Smooth muscle cell (in vitro differentiated cells): ENCODE data around the gene AHDC1. TPM values are rescaled to one million over a fixed set of nuclear protein-coding genes. Genes with fewer than 3 reads are reported as not detected.

Experiments used
- DNase-seq: peaks from one replicate; lab custom pipeline; 2025; ENCODE audit not compliant: unreplicated experiment; lab: John Stamatoyannopoulos, UW
- H2AFZ ChIP-seq: fragments of 200-600 bp; sonication (generic); 2 replicates; pipeline ENCODE4 v1.6.0; 2016; ENCODE audit warnings: antibody characterized with exemption, low read depth, mild to moderate bottlenecking
- H3F3A ChIP-seq: fragments of 200-600 bp; sonication (generic); 2 replicates; pipeline ENCODE4 v1.6.0; 2017; ENCODE audit warnings: antibody characterized with exemption, low read depth
- H3K27ac ChIP-seq: fragments of 200-600 bp; sonication (generic); 2 replicates; pipeline ENCODE4 v1.5.1; 2016; ENCODE audit warnings: low read depth, mild to moderate bottlenecking
- H3K27me3 ChIP-seq: fragments of 200-600 bp; sonication (generic); 2 replicates; pipeline ENCODE4 v1.6.1; 2016; ENCODE audit warnings: low read depth, mild to moderate bottlenecking
- H3K36me3 ChIP-seq: fragments of 200-600 bp; sonication (generic); 2 replicates; pipeline ENCODE4 v1.5.1; 2016; ENCODE audit warnings: low read depth
- H3K4me1 ChIP-seq: fragments of 200-600 bp; sonication (generic); 2 replicates; pipeline ENCODE4 v1.5.1; 2016; ENCODE audit warnings: low read depth
- H3K4me2 ChIP-seq: fragments of 200-600 bp; sonication (generic); 2 replicates; pipeline ENCODE4 v1.6.0; 2016; ENCODE audit warnings: mild to moderate bottlenecking
- H3K4me3 ChIP-seq: fragments of 200-600 bp; sonication (generic); 2 replicates; pipeline ENCODE4 v1.5.1; 2016; ENCODE audit warnings: mild to moderate bottlenecking
- H3K79me2 ChIP-seq: fragments of 200-600 bp; sonication (generic); 2 replicates; pipeline ENCODE4 v1.6.0; 2016; ENCODE audit warnings: low read depth, mild to moderate bottlenecking
- H3K9ac ChIP-seq: fragments of 200-600 bp; sonication (generic); 2 replicates; pipeline ENCODE4 v1.6.0; 2016; ENCODE audit warnings: low read depth
- H3K9me3 ChIP-seq: fragments of 200-600 bp; sonication (generic); replicated peaks from 2 replicates; pipeline ENCODE4 v1.5.1; 2016; ENCODE audit warnings: low read depth
- H4K20me1 ChIP-seq: fragments of 200-600 bp; sonication (generic); 2 replicates; pipeline ENCODE4 v1.6.0; 2016; ENCODE audit warnings: low read depth
- CTCF ChIP-seq: fragments of 200-600 bp; sonication (generic); IDR thresholded peaks from 2 replicates; pipeline ENCODE4 v1.5.1; 2017; ENCODE audit warnings: borderline replicate concordance, mild to moderate bottlenecking, antibody characterized with exemption; ENCODE audit not compliant: insufficient read depth, poor library complexity, severe bottlenecking
- WGBS: methylation state at CpG from one replicate; pipeline ENCODE4 v1.1.7; 2016; ENCODE audit warnings: low lambda C conversion rate; 5-methylcytosine and 5-hydroxymethylcytosine counted together
- polyA plus RNA-seq: library from polyadenylated mRNA; unstranded; fragments of >200 nt; fragmentation: Nextera tagmentation; extraction: Ambion mirVana; gene quantifications from 2 replicates; pipeline ENCODE4 v1.2.1, GENCODE V29; 2016
- total RNA-seq: library from RNA; depleted of rRNA; stranded (reverse); fragments of >200 nt; gene quantifications from 2 replicates; pipeline ENCODE4 v1.2.3, GENCODE V29; 2014

AHDC1 gene
- total and polyA plus RNA-seq, 2 experiments from 2014 or later, result 12.2 TPM

- Histone ChIP-seq H3K9me3 (no peaks in the 10 kb centered on the region), H2AFZ (no peak overlapping the region), H3K27ac (peak overlapping the region; percentile 52), H3K4me3 (no peak overlapping the region), H3K9ac (no peak overlapping the region), H4K20me1 (no peaks in the 10 kb centered on the region), H3K4me2 (peak overlapping the region; percentile 24), H3F3A (peaks cover 20% of the 10 kb centered on the region), H3K36me3 (no peaks in the 10 kb centered on the region), H3K27me3 (no peaks in the 10 kb centered on the region), H3K4me1 (peaks cover 69% of the 10 kb centered on the region), H3K79me2 (no peaks in the 10 kb centered on the region)
- no peak for DNase-seq
- WGBS, result 90% methylated on average over 9 of the region's 9 CpGs
- TF ChIP-seq CTCF, result no peak
Observed at GRCh38 chr1:27521861-27522431, 82.0 kb downstream of the AHDC1 start.

GRCh38 chr1:27521336-27521831 is 82.6 kb downstream of the AHDC1 start:
- Histone ChIP-seq H2AFZ (no peak overlapping the region), H3K27me3 (no peaks in the 10 kb centered on the region), H3F3A (peaks cover 15% of the 10 kb centered on the region), H3K79me2 (no peaks in the 10 kb centered on the region), H3K4me3 (no peak overlapping the region), H3K4me2 (peak overlapping the region; percentile 24), H3K36me3 (no peaks in the 10 kb centered on the region), H3K4me1 (peaks cover 64% of the 10 kb centered on the region), H4K20me1 (no peaks in the 10 kb centered on the region), H3K9ac (peak overlapping the region; percentile 14), H3K9me3 (no peaks in the 10 kb centered on the region), H3K27ac (peak overlapping the region; percentile 52)
- no peak for TF ChIP-seq CTCF
- WGBS, result 47% methylated on average over 18 of the region's 20 CpGs
- DNase-seq, result no peak

GRCh38 chr1:27520651-27521050 is 83.3 kb downstream of the AHDC1 start:
- Histone ChIP-seq H3F3A (peaks cover 15% of the 10 kb centered on the region), H2AFZ (no peak overlapping the region), H3K4me2 (no peak overlapping the region), H3K27ac (no peak overlapping the region), H3K9ac (no peak overlapping the region), H3K27me3 (no peaks in the 10 kb centered on the region), H3K9me3 (no peaks in the 10 kb centered on the region), H3K4me3 (no peak overlapping the region), H3K4me1 (peaks cover 56% of the 10 kb centered on the region), H4K20me1 (no peaks in the 10 kb centered on the region), H3K79me2 (no peaks in the 10 kb centered on the region), H3K36me3 (no peaks in the 10 kb centered on the region)
- 67% methylated on average over 4 of the region's 4 CpGs for WGBS
- DNase-seq, result no peak
- TF ChIP-seq CTCF, result no peak
